GM21526 (cell line): ENCODE data around the gene WDR35.
"Not testable (repeated sequence)": the region's sequence is repeated elsewhere in the genome, so short reads cannot be mapped to it uniquely, and the experiment has no call there.

Experiments
- ATAC-seq: cut with Tn5 transposase; IDR thresholded peaks from one replicate; pipeline ENCODE4 v1.9.1; 2021; ENCODE audit warnings: moderate library complexity; ENCODE audit not compliant: unreplicated experiment, low FRiP score

WDR35 gene

GRCh38 chr2:19944205-19944845 is 45.6 kb downstream of the WDR35 start:
- no peak for ATAC-seq

- no peak for ATAC-seq
Measured at GRCh38 chr2:19943189-19943588, 46.7 kb downstream of the WDR35 start.

DNA sequence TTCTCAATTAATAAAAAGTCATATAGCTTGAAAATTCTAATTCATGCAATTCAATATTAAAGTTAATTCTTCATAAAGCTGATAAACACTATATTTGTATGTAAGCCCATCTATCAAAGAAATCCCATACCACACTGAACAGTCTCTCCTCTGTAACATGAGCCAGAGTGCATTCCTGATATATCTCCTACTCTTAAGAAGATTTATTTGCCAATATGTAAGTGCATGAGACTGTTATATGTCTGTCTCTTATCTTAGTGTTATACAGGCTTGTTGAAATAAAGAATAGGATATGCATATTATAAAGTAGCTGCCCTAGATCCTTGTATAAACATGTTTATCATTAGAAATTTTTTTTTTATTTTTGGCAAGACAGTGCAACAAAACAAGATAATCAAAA is 47.7 kb downstream of the WDR35 start:
- ATAC-seq, result no peak

DNA sequence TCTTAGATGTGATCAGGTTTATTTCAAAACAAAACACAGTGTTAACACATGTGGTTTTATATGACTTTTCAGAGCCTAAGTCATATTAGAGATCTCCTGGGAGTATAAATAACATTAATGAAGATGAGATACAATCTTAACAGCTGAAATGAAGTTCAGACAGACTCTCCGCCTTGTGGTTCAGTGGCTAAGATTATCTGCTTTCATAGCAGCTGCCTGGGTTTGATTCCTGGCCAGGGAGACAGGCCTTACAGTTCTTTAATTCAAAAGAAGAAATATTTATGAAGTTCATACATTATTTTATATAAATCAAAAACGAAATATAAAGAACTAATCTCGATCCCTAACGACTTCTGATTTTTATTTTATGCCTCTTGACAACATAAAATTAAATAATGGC is 52.9 kb downstream of the WDR35 start:
- ATAC-seq, result no peak

GRCh38 chr2:19936203-19936602 is 53.7 kb downstream of the WDR35 start:
- no peak for ATAC-seq

DNA sequence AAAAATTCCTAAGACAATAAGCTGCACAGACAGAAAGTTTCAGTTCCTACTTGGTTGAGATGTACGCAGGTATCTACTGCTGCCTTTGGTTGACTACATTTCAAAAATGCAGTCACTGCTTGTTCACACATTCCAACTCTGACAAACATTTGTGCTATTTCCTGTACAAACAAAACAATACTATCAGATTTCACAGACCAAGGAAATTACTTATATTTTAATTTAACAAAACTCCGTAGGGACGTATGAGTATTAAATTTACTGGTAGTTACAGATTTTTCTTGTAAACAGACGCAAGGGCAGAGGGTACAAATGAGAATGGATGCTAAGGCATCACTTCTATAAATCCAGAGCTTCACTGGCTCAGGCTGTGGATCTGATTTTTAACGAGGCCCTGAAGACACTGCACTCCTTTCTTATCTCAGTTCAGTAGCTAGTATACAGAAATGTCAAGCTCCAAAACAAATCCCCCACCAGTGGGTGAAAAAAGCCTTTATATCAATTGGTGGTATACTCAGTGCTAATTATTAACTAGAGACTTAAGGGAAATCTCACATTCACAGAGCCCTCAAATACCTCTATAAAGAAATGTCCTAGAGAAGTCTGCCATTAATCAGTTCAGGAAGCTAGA is 56.4 kb downstream of the WDR35 start:
- peak; percentile 72 for ATAC-seq

DNA sequence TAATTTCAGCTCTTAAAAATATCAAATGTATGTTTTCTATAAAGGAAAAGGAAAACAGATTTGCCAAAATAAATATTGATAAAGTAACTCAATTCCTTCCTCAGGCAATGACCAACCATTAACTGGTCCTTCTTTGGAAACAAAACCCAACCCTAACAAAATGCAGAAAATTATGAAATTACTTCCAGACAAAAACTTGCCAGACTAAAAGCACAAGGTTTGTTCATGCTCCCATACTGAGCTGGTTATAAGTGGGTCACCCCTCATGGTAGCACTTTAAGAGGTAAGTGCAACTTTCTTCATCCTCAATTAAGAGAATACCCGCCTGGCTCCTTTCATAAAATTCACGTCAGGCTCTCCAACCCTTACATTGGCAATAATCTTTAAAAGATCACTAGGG is 57.0 kb downstream of the WDR35 start:
- peak; percentile 40 for ATAC-seq

- no peak for ATAC-seq
Measured at GRCh38 chr2:19929226-19929625, 60.7 kb downstream of the WDR35 start.

DNA sequence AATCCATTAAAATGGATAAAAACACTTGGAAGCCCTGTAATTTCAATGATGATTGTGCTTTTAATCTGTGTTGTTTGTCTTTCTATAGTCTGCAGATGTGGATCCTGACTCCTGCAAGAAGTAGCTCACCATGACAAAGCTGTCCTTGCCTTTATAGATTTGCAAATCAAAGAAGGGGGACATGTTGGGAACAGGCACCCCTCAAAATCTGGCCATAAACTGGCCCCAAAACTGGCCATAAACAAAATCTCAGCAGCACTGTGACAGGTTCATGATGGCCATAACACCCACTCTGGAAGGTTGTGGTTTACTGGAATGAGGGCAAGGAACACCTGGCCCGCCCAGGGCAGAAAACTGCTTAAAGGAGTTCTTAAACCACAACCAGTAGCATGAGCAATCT is 62.1 kb downstream of the WDR35 start:
- not testable (repeated sequence) for ATAC-seq

DNA sequence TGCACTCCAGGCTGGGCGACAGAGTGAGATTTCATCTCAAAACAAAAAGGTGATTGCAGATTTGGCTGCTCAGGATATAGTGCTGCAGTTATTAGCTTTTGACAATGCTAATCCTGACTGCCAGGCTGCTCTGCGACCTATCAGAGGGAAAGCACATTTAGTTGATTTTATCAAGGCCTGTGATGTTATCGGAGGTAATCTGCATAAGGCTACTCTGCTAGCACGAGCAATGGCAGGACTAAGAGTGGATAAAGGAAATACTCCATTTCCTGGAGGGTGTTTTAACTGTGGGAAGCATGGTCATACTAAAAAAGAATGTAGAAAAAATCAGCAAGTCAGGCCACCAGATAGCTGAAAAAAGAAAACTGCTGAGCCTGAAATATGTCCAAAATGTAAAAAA is 65.4 kb downstream of the WDR35 start:
- not testable (repeated sequence) for ATAC-seq

DNA sequence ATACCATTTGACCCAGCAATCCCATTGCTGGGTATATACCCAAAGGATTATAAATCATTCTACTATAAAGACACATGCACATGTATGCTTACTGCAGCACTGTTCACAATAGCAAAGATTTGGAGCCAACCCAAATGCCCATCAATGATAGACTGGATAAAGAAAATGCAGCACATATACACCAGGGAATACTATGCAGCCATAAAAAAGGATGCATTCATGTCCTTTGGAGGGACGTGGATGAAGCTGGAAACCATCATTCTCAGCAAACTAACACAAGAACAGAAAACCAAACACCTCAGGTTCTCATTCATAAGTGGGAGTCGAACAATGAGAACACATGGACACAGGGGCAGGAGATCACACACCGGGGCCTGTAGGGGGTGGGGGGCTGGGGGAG is 67.7 kb downstream of the WDR35 start:
- not testable (repeated sequence) for ATAC-seq

- ATAC-seq, result no peak
Measured at GRCh38 chr2:19916385-19916950, 73.4 kb downstream of the WDR35 start.

GRCh38 chr2:19914266-19914975 is 75.5 kb downstream of the WDR35 start:
- no peak for ATAC-seq

DNA sequence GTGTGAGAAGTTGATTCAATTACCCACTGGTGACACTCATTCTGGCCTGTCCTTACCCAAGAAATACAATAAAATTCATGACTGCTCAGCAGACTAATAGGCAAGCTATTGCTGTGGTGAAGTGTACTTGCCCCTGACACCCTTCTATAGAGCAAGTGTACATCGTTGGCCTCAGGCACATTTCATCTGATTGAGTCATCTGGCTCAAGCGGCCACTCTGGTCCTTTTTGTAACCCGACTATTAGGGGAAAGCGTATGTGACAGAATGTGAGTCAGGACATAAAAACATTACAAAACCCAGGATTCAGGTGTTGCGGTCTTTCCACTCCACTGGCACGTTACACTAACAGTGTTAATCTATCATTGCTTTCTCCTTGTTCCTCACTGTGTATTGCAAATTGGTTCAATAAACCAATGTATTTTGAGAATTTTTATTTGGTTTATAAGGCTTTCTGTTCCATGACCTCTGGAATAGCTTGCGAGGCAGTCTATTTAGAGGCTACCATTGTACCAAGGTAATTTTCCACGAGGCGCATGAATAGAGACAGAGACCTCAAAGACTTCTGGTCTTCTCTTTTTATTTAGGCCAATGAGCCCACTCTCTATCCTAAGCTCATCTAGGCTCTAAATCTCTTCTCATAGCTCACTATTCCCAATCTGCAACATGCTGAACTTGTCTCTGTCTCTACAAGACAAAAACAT is 77.9 kb downstream of the WDR35 start:
- no peak for ATAC-seq

- ATAC-seq, result no peak
Measured at GRCh38 chr2:19902216-19902740, 87.6 kb downstream of the WDR35 start.

DNA sequence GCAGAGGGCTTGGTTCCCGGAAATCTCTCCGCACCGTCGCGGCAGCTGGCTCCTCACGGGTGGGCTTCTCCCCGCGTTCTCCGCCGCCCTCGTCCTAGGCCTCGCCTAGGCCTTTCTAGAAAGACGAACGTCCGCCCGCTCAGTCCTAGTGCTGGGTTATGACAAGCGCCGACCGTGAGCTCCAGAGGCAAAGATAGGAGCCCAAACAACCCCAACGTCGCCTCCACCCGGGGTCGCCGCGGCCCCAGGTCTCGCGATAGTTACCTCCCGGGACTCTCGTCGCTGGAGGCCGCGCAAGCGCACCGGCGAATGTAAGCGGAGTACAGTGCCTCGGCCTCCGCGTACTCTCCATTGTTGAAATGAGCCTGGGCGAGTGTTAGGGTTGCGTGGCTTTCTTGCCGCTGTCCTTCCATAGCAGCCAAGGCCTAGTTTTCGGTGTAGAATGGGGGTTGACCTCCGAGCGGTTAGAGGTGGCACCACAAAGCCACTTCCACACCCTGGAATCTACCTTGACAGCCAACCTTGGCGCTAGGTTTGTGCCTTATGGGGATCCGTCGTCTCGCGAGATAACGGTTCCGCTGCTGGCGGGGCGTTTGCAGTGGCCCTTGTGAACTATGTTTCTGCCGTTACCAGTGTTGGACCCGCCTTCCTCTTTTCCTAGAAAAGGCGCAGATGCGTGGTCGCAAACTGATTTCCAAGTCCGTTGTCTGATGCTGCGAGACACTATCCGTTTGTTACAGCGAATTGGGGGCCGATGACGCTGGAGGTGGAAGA is 88.3 kb downstream of the WDR35 start, which contains the start of gene TTC32:
TSS of gene TTC32 (minus strand) at position 542 of the 774 bp plus-strand sequence. CDS start at position 413, 129 bp downstream.
- ATAC-seq, result peak; percentile 87

DNA sequence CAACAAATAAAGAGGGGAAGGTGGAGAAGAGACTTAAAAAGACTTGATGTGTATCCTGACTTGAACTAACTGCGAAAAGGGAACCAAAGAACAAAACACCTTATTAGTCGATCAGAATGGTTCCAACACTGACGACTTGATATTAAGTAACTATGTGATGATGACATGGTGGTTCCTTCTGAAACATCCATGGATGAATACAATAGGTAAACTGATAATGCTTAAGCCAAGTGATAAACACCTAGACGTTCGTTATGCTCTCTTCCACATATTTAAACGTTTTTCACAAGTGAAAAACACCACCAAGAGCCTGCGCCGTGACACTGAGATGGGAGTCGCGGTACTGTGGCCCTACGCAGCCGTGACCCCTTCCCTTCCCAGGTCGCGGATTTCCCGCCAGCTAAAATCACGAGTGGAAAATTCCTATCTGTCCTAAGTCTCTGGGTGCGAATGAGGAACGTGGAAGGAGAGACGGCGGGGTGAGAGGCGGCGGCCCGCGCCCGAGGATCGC is 88.9 kb downstream of the WDR35 start:
- no peak for ATAC-seq

GRCh38 chr2:19899985-19900930 is 89.6 kb downstream of the WDR35 start:
- peak; percentile 39 for ATAC-seq
